Adipose tissue (tissue), 3 donors: Measurements from ENCODE around the gene RNF215. TPM values are rescaled to one million over a fixed set of nuclear protein-coding genes. Genes with fewer than 3 reads are reported as not detected.
"Not testable (repeated sequence)": the region's sequence is repeated elsewhere in the genome, so short reads cannot be mapped to it uniquely, and the experiment has no call there.

ENCODE experiments used
- H3K27ac ChIP-seq: one replicate; pipeline ENCODE4 v1.5.1; 2013; ENCODE audit warnings: low read depth, low read length
- WGBS, 3 donors: extraction: QIAGEN DNeasy Blood & Tissue Kit; methylation state at CpG; one replicate each; pipeline ENCODE4 v1.1.7; 2013; 5-methylcytosine and 5-hydroxymethylcytosine counted together
- polyA plus RNA-seq, 3 donors: library from polyadenylated mRNA; stranded (reverse); fragments of 200-250 nt; gene quantifications; one replicate each; pipeline ENCODE4 v1.2.3, GENCODE V29; 2013
- donor health status: healthy with polysubstance abuse.
- donor health status: Bipolar disorder and iron deficiency.
- donor health status: healthy.

The RNF215 gene
- polyA plus RNA-seq, 3 donors = 6.7 to 11.2 (median 11.1) TPM

- no peak overlapping the region for H3K27ac ChIP-seq
- WGBS, 3 donors = 29 to 42% (median 37%) methylated on average over 18 of the region's 18 CpGs
These were observed 35.5 kb upstream of the RNF215 start for GRCh38 chr22:30422481-30423300.

DNA sequence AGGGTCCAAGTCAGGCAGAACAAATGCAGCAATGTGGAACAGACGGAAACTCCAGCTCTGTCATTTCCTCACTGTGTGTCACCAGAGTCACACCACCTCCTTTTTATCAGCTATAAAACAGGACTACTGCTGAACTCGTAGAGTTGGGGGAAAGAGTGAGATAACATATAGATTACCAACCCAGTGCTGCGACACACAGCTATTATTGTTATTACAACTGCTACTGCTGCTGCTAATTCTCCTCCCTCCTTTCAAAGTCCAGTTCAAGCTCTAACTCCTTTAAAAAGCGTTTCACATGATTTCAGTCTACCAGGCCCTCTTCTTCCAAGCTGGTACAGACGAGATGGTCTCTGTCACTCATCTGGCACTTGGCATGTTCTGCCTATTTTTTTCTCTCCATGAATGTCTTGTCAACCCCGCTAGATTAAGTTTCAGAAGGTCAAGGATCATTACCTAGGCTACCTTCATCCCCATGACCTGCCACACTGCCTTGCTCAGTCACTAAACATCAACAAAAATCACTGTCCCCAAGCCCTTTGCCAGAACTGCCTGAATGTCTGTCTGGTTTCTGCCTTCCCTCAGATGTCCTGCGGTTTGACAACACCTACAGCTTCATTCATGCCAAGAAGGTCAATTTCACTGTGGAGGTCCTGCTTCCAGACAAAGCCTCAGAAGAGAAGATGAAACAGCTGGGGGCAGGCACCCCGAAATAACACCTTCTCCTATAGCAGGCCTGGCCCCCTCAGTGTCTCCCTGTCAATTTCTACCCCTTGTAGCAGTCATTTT, 34.7 kb upstream of the RNF215 start:
- 55 to 80% (median 79%) methylated on average over 8 of the region's 8 CpGs for WGBS, 3 donors
- no peak overlapping the region for H3K27ac ChIP-seq

DNA sequence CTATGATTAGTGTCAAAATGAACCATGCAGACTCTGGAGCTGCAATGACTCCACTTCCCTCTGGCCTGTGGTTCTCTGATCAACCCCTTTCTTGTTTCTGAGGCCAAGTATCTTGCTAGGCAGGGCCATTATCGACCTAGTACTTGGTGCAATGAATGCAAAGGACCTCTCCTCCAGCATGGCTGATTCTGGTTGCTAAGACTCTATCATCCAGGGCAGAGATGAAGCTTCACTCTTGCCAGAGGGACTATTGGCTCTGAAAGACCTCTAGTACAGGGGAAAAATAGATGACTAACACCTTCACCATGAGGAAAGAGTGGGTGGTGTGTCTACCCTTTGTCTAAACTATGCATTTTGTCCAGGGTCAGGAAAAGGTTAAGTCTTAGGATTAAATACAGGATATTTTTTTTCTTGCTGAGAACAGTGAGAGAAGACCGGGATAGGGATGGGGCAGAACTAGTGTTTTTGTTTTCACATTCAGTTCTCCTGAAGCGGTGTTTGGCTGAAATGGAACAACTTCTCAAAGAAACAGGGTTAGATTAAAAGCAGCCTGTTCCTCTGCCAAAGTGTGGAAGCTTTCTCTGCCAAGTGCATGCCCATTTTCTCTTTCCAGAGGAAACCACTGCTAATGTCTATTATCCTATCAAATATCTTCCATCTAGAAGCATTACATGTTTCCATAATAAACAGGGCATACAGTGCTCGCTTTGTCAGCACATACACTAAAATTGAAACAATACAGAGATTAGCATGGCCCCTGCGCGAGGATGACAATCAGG, 33.3 kb upstream of the RNF215 start:
- WGBS, 3 donors = 74 to 77% (median 75%) methylated on average over 6 of the region's 6 CpGs

DNA sequence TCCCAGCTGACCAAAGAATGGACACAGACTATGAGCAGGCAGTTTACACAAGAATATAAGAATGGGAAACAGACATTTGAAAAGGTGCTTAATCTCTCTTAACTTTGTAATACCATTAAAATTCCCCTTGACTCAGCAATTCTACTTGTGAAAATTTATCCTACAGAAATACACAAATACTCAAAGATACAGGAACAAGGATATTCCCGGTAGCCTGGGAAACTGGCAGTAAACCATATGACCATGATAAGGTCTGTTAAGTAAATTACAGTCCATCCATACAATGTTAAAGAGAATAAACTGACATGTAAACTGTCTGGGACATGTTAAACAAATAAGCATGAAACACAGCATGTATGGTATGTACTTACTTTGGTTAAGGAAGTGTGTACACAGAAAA, 29.6 kb upstream of the RNF215 start:
- no peak overlapping the region for H3K27ac ChIP-seq
- WGBS, 3 donors = 41 to 80% (median 63%) methylated on average over 1 of the region's 1 CpG

More for the DNA sequence above, 33.3 kb upstream of the RNF215 start:
- no peak overlapping the region for H3K27ac ChIP-seq

DNA sequence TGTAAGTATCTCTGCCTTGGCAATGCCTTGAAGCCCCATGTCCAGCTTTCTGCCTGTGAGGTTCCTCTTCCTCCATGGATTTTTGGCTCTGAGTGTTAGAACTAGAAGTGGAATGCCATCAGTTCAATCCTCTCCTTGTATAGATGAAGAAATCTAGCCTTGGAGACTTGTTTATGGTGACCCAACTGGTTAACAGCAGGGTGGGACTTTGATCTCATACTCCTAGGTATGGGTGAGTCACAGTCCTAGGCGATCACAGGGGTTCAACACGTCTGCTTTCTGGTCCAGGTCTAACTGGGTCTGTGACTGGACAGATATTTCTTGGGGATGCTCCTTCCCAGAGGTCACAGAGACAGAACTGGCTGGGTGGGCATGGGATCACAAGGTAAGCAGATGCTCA, 29.2 kb upstream of the RNF215 start:
- 61 to 83% (median 74%) methylated on average over 2 of the region's 2 CpGs for WGBS, 3 donors

GRCh38 chr22:30414525-30415047, 27.4 kb upstream of the RNF215 start:
- 80 to 91% (median 84%) methylated on average over 4 of the region's 4 CpGs for WGBS, 3 donors
- no peak overlapping the region for H3K27ac ChIP-seq

More for the DNA sequence above, 29.2 kb upstream of the RNF215 start:
- H3K27ac ChIP-seq = no peak overlapping the region

DNA sequence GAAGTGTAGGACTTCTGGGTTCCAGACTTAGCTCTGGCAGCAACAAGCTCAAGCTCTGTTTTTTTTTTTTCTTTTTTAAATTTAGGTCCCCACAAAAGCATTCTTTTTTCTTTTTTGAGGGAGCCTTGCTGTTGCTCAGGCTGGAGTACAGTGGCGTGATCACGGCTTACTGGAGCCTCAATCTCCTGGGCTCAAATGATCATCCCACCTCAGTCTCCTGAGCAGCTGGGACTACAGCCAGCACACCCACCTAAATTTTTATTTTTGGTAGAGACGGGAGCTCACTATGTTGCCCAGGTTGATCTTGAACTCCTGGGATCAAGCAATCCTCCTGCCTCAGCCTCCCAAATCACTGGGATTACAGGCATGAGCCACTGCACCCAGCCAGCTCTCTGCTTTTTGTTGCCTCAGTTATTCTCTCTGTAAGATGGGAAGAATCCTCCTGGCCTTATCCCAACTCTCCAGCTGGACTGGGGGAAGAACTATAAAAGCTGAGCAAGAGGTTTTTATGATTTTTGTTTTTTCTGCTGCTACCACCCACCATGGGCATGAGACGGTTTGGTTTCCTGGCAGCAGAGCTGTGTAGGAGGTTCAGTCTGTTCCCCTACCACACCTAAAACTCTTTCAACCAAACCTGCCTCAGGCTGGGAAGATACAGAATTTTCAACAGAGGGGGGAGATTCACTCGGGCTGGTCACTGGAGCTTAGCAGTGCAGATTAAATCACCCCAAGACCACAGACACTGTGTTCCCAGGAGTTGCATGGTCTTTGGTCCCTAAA, 26.7 kb upstream of the RNF215 start:
- no peak overlapping the region for H3K27ac ChIP-seq

DNA sequence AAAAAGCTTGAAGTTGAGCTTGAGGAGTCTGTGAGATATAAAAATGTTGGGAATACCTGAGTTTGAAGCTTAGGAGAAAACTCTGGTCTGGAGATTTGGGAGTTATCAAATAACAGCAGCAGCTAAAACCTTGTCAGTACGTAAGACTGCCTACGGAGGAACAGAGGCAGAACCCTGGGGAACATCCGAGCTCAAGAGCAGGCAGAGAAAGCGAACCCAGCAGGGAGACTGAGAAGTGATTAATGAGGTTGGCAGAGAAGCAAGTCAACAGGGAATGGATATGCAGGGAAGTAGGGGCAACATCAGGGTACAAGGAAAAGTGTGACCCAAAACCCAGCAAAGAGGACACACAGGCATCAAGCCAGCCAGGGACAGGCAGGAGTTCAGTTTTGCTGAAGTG, 25.8 kb upstream of the RNF215 start:
- WGBS, 3 donors = 81 to 94% (median 85%) methylated on average over 4 of the region's 4 CpGs

More for the DNA sequence above, 26.7 kb upstream of the RNF215 start:
- WGBS, 3 donors = 75 to 95% (median 84%) methylated on average over 5 of the region's 5 CpGs

GRCh38 chr22:30411780-30412179, 24.6 kb upstream of the RNF215 start:
- 81 to 84% (median 83%) methylated on average over 3 of the region's 3 CpGs for whole genome bisulfite sequencing, 3 donors
- H3K27ac ChIP-seq = no peak overlapping the region

More for the DNA sequence above, 25.8 kb upstream of the RNF215 start:
- no peak overlapping the region for H3K27ac ChIP-seq

DNA sequence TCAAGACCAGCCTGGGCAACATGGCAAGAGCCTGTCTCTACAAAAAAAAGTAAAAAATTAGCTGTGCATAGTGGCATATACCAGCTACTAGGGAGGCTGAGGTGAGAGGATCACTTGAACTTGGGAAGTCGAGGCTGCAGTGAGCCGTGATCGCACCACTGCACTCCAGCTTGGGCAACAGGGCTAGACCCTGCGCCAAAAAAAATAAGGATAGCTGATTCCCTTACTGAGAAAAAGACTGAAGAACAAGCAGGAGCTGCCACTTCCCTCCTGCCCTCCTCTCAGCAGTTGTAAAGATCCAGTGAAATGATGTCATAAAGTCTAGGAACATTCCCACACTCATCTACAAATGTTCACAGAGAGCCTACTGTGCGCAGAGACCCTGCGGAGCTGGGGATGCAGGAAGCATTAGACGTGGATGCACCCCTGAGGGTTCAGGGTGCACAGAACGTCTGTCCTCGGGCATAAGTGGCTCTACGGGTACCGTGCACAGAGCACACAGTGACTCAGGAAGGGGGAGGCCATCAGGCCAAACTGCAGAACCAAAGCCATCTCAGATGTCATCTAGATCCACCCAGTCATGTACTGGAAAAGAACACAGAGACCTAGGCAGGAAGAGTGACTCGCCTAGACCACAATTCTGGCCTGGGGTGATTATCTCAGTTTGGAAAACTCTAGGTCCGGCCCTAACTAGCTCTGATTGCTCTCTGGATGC, 21.3 kb upstream of the RNF215 start:
- 78 to 87% (median 84%) methylated on average over 13 of the region's 13 CpGs for WGBS, 3 donors
- no peak overlapping the region for H3K27ac ChIP-seq

DNA sequence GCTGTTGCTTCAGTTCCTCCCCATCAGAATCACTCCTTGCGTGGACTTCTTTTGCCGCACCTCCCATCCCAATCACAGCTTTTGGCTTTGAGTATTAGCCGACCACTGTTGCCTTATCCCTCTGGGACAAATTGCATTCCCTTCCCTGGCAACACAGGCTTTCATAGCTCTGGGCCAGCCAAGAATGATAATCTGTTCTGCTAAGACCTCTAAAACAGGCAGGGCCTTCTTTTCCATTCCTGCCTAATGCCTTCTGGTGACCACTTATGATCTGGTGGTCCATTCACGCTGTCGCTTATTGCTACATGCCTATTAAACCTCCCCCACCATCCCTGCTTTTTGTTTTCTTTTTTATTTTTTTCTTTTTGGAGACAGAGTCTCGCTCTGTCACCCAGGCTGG, 19.2 kb upstream of the RNF215 start:
- no peak overlapping the region for H3K27ac ChIP-seq
- WGBS, 3 donors = 71 to 90% (median 86%) methylated on average over 6 of the region's 6 CpGs

DNA sequence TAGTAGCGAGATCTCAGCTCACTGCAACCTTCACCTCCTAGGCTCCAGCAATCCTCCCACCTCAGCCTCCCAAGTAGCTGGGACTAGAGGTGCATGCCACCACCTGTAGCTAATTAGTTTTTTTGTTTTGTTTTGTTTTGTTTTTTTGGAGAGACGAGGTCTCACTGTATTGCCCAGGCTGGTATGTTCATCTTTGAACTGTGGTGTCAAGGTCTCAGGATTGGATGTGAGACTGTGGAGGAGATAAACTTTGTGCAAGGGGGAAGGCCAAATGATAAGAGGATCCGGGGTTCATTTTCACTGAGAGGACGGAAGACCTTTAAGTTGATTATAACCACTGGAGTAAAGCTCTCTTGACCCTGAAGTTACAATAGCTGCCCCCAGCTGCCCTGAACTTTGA, 18.5 kb upstream of the RNF215 start:
- no peak overlapping the region for H3K27ac ChIP-seq

DNA sequence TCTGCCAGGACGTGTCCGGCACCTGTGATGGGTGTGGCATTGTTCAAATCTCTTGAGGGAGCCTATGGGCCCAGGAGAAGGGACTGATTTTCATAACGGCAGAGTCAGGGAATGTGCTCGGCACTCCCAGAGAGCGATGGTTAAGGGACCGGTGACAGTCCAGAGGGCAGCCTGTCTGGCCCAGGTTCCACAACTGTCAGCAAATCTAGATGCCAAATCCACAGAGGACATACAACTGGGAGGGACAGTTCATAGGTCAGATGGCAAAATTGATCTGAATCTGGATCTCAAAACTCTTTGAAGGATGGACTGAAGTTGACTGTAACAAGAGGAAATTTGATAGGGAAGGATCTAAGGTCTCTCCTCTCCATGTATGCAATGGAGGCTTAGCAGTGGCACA, 17.1 kb upstream of the RNF215 start:
- 76 to 86% (median 85%) methylated on average over 6 of the region's 6 CpGs for WGBS, 3 donors
- H3K27ac ChIP-seq = no peak overlapping the region

More for the DNA sequence above, 18.5 kb upstream of the RNF215 start:
- WGBS, 3 donors = 64 to 88% (median 70%) methylated on average over 3 to 4 of the region's 4 CpGs

DNA sequence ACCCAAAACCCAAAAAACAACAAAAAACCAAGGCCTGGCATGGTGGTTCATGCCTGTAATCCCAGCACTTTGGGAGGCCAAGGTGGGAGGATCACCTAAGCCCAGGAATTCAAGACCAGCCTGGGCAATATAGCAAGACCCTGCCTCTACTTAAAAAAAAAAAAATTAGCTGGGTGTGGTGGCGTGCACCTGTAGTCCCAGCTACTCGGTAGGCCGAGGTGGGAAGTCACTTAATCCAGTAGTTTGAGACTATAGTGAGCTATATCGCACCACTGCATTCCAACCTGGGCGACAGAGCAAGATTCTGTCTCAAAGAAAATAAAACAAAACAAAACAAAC, 15.5 kb upstream of the RNF215 start:
- H3K27ac ChIP-seq = not testable (repeated sequence)
- WGBS, 3 donors = 93 to 98% (median 94%) methylated on average over 5 of the region's 5 CpGs

- 63 to 73% (median 69%) methylated on average over 5 of the region's 5 CpGs for WGBS, 3 donors
- no peak overlapping the region for H3K27ac ChIP-seq
These were observed 15.0 kb upstream of the RNF215 start for GRCh38 chr22:30402028-30402765.

DNA sequence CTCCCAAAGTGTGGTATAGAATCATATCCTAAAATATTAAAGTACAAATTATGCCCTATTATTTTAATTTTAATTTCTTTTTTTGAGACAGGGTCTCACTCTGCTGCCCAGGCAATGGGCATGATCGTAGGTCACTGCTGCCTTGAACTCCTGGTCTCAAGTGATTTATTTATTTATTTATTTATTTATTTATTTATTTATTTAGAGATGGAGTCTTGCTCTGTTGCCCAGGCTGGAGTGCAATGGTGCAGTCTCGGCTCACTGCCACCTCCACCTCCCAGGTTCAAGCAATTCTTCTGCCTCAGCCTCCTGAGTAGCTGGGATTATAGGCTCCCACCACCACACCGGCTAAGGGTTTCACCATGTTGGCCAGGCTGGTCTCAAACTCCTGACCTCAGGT, 13.8 kb upstream of the RNF215 start:
- not testable (repeated sequence) for H3K27ac ChIP-seq
- 95 to 97% (median 96%) methylated on average over 3 of the region's 3 CpGs for WGBS, 3 donors

- no peak overlapping the region for H3K27ac ChIP-seq
- 70 to 82% (median 76%) methylated on average over 1 of the region's 1 CpG for WGBS, 3 donors
These were observed 12.9 kb upstream of the RNF215 start for GRCh38 chr22:30400159-30400558.
